ENCODE results near the gene ZBTB7A.

ZBTB7A gene

DNA sequence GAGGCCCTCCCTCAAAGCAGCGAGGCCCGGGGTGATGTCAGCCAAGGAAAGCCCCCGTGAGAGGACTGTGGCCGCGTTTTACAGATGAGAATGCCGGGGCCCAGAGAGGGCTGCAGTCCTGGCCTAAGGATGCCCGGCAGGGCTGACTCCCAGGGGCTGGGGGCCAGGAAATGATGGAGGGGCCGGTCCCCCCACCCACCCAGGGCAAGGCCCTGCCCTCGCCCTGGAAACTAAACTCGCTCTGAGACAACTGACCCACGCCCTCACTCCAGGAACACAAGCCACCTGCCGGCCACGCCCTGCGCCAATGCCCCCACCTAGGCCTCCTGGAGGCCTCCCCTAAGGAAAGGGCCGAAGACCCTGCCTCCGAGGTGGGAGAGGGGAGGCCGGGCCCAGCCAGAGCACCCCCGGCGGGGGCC lies 7.2 kb downstream of the ZBTB7A start:
- TF ChIP-seq, protein P1, sequence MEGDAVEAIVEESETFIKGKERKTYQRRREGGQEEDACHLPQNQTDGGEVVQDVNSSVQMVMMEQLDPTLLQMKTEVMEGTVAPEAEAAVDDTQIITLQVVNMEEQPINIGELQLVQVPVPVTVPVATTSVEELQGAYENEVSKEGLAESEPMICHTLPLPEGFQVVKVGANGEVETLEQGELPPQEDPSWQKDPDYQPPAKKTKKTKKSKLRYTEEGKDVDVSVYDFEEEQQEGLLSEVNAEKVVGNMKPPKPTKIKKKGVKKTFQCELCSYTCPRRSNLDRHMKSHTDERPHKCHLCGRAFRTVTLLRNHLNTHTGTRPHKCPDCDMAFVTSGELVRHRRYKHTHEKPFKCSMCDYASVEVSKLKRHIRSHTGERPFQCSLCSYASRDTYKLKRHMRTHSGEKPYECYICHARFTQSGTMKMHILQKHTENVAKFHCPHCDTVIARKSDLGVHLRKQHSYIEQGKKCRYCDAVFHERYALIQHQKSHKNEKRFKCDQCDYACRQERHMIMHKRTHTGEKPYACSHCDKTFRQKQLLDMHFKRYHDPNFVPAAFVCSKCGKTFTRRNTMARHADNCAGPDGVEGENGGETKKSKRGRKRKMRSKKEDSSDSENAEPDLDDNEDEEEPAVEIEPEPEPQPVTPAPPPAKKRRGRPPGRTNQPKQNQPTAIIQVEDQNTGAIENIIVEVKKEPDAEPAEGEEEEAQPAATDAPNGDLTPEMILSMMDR (conservative IDR thresholded peaks at IDR 0.05; ENCODE audit: low read depth, low read length) = no peak
- no peak for DNase-seq (ENCODE audit: low read depth)
- no peak overlapping the region for H3K4me3 ChIP-seq (ENCODE audit: low read depth, low read length)

DNA sequence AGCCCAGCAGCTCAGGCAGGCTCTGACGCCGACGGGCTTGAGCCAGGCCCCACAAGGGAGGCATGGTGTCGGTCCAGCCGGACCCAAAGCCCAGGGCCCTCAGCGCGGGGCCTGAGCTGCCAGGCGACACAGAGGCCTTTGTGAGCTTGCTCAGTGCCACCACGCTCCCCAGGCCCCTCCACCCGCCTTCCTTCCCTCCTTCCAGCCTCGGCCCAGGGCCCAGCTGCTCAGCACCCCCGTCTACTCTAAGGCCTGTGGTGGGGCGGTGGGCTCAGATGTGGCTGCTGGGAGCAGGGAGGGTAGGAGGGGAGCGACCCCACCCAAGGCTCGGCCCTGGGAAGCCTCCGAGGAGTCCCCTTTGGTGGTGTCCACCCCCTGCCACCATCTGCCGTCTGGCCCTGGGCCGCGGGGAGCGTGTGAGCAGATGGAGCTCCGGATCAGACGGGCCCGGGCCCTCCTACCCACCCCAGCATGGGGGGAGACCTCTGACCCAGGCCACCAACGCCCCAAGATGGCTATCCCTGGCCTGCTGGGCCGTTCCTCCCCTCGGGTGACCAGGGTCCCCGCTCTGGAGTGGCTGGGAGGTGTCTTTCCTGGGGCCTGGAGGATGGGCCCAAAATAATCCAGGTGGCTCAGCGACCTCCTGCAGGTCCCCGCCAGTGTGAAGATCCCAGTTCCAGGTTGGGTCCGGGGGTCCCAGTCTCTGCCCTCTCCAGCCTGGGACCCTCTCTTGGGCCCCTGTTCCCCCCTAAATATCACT lies 7.8 kb downstream of the ZBTB7A start:
- peak overlapping the region; percentile 17 for H3K4me3 ChIP-seq (ENCODE audit: low read depth, low read length)
- DNase-seq (ENCODE audit: low read depth) = no peak
- TF ChIP-seq, protein P1 (conservative IDR thresholded peaks at IDR 0.05; ENCODE audit: low read depth, low read length) = no peak

DNA sequence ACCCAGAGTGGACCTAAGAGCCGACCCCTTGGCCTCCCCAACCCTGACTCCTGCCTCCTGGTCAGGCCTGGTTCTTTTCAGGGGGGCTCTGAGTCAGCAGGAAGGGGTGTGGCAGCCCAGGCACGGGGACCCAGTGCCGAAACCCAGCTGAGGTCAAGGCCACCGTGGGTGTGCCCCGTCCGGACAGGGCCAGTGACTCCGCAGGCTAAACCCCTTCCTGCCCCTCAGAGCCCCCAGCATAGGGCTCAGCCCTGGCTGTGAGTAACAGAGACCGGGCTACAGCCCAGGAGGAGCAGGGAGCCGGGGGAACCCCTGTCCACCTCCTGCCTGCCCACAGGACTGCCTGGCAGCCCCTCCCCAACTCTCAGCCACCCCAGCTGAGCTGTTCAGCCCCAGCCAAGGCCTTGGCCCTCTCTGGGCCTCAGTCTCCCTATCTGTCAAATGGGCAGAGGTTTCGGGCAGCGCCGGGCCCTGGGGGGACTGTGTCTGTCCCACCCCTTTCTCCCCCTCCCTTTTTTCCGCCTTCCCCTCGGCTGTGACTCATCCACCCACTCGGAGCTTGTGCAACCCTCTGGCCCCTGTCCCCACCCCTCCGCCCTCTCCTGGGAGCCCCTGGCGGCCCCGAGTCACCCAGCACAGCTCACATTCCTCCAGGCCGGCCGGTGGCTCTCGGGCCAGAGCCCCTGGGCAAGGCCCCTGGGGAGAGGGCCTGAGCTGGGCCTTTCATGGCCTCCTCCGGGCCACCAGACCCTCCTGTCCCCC lies 8.6 kb downstream of the ZBTB7A start:
- TF ChIP-seq, protein P1 (conservative IDR thresholded peaks at IDR 0.05; ENCODE audit: low read depth, low read length) = peak; percentile 15
- DNase-seq (ENCODE audit: low read depth) = peak; percentile 86
- H3K4me3 ChIP-seq (ENCODE audit: low read depth, low read length) = peak overlapping the region; percentile 17

DNA sequence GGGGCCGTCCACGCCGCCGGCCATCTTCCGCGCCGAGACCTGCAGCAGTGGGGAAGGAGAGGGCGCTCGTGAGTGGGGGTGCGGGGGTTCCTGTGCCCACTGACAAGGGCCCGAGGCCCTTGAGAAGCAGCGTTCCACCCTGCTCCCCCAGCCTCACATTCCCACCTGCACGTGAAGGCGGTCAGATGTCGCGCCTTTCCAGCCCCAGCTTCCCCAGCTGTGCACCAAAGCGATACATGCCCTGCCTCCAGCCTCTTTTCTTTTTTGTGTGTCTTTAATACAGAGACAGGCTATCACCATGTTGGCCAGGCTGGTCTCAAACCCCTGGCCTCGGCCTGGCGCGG lies 11.5 kb downstream of the ZBTB7A start:
- H3K4me3 ChIP-seq (ENCODE audit: low read depth, low read length) = no peak overlapping the region

DNA sequence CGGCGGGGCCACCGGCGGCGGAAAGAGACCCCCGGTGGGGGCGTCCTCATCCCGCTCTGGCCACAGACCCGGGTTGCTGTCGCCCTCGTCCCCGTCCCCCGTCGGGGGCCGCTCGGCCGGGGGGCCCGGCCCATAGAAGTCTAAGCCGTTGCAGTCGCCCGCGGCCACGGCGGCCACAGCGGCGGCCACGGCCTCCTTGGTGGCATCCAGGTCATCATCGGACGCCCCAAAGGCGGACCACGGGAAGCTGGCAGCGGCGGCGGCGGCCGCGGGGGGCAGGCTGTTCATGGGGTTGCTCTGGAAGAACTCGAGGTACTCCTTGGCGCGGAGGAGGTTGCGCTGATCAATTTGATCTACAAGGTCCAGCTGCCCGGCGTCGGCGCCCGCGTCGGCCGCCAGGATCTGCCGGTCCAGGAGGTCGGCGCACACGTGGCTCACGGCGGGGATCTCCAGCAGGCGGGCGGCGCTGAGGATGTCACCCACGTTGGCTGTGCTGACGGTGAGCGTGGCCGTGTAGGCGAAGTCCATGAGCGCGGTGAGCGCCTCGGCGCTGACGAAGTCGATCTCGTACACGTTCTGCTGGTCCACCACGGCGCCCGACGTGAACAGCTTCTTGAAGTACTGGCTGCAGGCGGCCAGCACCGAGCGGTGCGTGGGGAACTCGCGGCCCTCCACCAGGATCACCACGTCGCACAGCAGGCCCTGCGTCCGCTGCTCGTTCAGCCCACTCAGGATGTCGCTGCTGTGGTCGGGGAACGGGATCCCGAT lies 12.1 kb downstream of the ZBTB7A start:
- no peak for DNase-seq (ENCODE audit: low read depth)
- H3K4me3 ChIP-seq (ENCODE audit: low read depth, low read length) = no peak overlapping the region
- TF ChIP-seq, protein P1 (conservative IDR thresholded peaks at IDR 0.05; ENCODE audit: low read depth, low read length) = no peak

More for the DNA sequence above, 11.5 kb downstream of the ZBTB7A start:
- no peak for DNase-seq (ENCODE audit: low read depth)
- TF ChIP-seq, protein P1 (conservative IDR thresholded peaks at IDR 0.05; ENCODE audit: low read depth, low read length) = no peak

DNA sequence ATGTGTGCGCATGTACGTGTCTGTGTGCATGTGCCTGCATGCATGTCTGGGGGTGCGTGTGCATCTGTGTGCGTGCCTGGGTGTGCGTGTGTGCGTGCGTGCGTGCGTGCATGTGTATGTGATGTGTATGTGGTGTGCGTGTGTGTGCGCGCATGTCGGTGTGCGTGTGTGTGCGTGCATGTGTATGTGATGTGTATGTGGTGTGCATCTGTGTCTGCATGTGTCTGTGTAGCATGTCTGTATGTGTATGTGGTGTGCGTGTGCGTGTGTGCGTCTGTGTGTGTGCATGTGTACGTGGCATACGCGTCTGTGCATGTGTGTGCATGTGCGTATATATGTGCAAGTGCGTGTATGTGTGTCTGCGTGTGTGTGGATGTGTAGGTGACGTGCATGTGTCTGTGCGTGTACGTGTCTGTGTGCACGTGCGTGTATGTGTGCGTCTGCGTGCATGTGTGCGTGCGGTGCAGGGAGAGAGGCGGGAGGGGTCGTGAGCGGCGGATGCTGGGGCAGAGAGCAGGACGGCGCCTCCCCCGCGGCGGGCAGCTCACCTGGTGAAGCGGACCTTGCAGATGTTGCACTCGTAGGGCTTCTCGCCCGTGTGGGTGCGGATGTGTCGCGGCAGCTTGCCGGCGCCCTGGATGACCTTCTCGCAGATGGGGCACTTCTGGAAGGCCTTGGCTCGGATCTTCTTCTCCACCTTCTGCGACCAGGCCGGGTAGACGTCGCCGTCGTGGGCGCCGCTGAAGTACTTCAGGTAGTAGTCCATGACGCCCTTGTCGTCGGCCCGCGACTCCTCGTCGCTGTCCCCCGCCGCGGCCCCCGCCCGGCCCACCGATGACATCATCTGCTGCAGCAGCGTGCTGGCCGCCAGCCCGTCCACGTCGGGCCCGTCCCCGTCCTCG lies 13.0 kb downstream of the ZBTB7A start:
- DNase-seq (ENCODE audit: low read depth) = no peak
- no peak overlapping the region for H3K4me3 ChIP-seq (ENCODE audit: low read depth, low read length)
- TF ChIP-seq, protein P1 (conservative IDR thresholded peaks at IDR 0.05; ENCODE audit: low read depth, low read length) = no peak

Data from choroid plexus epithelial cell (primary cell).